GM23338 (cell line): ENCODE data around the gene SNRNP48.

ENCODE experiments used
- EZH2 ChIP-seq: fragments of 200-600 bp; sonication (generic); IDR thresholded peaks from one replicate; pipeline ENCODE4 v1.8.0; 2017; ENCODE audit warnings: antibody characterized with exemption, mild to moderate bottlenecking, low read depth; ENCODE audit not compliant: unreplicated experiment
- POLR2AphosphoS5 ChIP-seq: IDR thresholded peaks from 2 replicates; pipeline ENCODE4 v1.6.1; 2016; ENCODE audit warnings: antibody characterized with exemption, low read depth
- STAT1 ChIP-seq: IDR thresholded peaks from one replicate; pipeline ENCODE4 v1.6.1; 2016; ENCODE audit warnings: antibody characterized with exemption; ENCODE audit not compliant: unreplicated experiment
- ZNF114 ChIP-seq: fragments of 250-450 bp; sonication (Bioruptor Pico); IDR thresholded peaks from 2 replicates; pipeline ENCODE4 v1.5.0; 2020; ENCODE audit warnings: mild to moderate bottlenecking, moderate library complexity
- TF ChIP-seq, protein P1 (sequence below), 2 experiments: fragments of 200-600 bp in 1 of 2; sonication (generic) in 1 of 2; conservative IDR thresholded peaks; 2 replicates each; pipeline versions ENCODE4 v1.5.1 to v1.6.1; 2016 to 2017; ENCODE audit warnings: antibody characterized with exemption in 2 of 2, low read depth in 2 of 2, mild to moderate bottlenecking in 2 of 2, moderate library complexity in 1 of 2

DNA sequence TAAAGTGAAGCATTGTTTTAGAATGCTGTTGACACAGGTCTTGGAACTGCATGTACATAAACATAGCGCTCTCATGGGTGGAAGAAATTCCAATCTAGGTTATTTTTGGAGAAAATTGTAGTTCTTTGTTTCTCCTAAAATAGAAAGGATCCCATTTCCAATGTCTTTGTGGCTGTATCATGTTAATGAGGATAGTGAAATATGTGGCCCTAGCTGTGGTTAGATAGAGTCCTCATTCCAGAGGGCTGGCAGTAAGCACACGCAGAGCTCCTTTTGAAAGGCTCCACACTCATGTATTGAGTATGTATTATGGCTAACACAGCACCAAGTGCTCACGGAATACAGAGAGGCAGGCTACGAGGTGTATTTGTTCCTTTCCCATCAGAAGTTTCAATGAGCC is 60.9 kb downstream of the SNRNP48 start:
- TF ChIP-seq ZNF114 (CRISPR knock-in tag): no peak
- TF ChIP-seq, protein P1, sequence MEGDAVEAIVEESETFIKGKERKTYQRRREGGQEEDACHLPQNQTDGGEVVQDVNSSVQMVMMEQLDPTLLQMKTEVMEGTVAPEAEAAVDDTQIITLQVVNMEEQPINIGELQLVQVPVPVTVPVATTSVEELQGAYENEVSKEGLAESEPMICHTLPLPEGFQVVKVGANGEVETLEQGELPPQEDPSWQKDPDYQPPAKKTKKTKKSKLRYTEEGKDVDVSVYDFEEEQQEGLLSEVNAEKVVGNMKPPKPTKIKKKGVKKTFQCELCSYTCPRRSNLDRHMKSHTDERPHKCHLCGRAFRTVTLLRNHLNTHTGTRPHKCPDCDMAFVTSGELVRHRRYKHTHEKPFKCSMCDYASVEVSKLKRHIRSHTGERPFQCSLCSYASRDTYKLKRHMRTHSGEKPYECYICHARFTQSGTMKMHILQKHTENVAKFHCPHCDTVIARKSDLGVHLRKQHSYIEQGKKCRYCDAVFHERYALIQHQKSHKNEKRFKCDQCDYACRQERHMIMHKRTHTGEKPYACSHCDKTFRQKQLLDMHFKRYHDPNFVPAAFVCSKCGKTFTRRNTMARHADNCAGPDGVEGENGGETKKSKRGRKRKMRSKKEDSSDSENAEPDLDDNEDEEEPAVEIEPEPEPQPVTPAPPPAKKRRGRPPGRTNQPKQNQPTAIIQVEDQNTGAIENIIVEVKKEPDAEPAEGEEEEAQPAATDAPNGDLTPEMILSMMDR (conservative IDR thresholded peaks at IDR 0.05; ENCODE audit: low read depth in 2 of 2): no peak
- TF ChIP-seq EZH2: no peak
- TF ChIP-seq STAT1: no peak
- TF ChIP-seq POLR2AphosphoS5: no peak
